ENCODE data around the gene TMEM9B. TPM values are rescaled to one million over a fixed set of nuclear protein-coding genes. Genes with fewer than 3 reads are reported as not detected.
"Not testable (repeated sequence)": the region's sequence is repeated elsewhere in the genome, so short reads cannot be mapped to it uniquely, and the experiment has no call there.

The TMEM9B gene
- total and polyA plus RNA-seq, 5 donors from 2014 or later = 38.7 to 147 (median 111) TPM

DNA sequence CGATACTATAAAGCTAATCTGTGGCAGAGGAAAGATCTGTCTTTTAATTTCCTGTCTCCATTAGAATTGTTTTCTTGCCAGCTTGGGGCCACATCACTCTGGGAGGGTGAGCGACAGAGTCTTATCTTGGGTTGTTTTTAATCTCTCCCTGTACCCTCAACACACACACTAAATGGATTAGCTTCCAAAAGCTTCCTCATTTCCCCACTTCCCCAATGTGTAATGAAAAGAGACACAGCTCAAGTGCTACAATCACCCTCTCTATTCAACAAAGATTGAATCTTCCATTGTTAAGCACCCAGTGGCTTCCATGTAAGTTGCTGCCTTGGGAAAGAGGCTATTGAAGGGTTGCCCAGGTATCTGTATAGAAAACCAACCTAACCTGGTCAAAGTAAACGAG, 15.4 kb downstream of the TMEM9B start:
- Mint-ChIP-seq H3K4me1 (peaks cover 0 to 5% (median 2%) of the 10 kb centered on the region in 4 donors), H3K9me3 (peaks cover 0 to 1% (median 0%) of the 10 kb centered on the region in 7 donors), H3K27me3 (no peaks in the 10 kb centered on the region), H3K4me3 (no peak overlapping the region), H3K36me3 (peaks cover 44% of the 10 kb centered on the region), H3K27ac (no peak overlapping the region)
- Histone ChIP-seq H3K4me1 (ENCODE audit: control insufficient read depth, insufficient read depth, low read length, poor library complexity, severe bottlenecking) (no peaks in the 10 kb centered on the region), H3K27ac (ENCODE audit: insufficient read depth, low read length, poor library complexity, severe bottlenecking) (no peak overlapping the region), H3K27me3 (ENCODE audit: control insufficient read depth, insufficient read depth, low read length) (no peaks in the 10 kb centered on the region), H3K4me3 (ENCODE audit: low read depth, low read length) (no peak overlapping the region), H3K36me3 (ENCODE audit: control insufficient read depth, insufficient read depth, low read length) (peaks cover 62% of the 10 kb centered on the region), H3K9me3 (ENCODE audit: control insufficient read depth in 2 of 2, low read length in 2 of 2) (no peaks in the 10 kb centered on the region)
- no peak for DNase-seq
- ATAC-seq (ENCODE audit: low read depth in 2 of 2) = no peak

DNA sequence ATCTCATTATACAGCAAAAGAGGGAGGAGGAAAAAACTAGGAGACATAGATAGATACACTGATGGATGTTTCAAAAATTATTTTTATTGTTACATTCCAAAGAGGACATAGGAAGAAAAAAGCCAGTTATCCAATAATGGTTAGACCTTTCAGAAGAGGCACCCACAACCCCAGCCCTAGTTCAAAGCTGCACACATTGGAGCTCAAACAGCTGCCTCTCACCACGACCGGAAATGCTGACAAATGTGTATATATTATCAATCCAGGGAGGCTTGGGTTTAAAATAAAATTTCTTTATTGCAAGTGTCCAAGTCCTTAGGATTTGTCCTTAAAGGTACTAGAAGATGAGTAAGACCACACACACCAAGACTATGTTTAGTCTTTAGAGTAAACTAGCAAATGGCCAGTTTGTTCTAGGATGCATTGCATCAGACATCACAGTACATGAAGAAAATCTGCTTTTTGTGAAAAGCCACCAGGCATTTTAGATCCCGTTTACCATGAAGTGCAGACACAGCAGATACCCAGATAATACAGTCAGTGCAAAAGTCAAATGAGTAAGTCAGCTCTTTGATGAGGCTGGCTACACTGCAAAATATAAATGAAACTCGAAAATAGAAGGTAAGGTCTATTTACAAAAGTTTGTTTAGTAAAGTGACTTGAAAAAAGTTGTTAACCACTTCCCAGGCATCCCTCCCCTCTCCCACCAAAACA, 16.9 kb downstream of the TMEM9B start:
- H3K4me1 ChIP-seq (ENCODE audit: control insufficient read depth, insufficient read depth, low read length, poor library complexity, severe bottlenecking) = no peaks in the 10 kb centered on the region
- no peak for ATAC-seq (ENCODE audit: low read depth in 2 of 2)
- Mint-ChIP-seq H3K4me1 (peaks cover 0 to 5% (median 0%) of the 10 kb centered on the region in 4 donors), H3K9me3 (peaks cover 0 to 1% (median 0%) of the 10 kb centered on the region in 7 donors), H3K27me3 (no peaks in the 10 kb centered on the region), H3K36me3 (peaks cover 29% of the 10 kb centered on the region), H3K4me3 (no peak overlapping the region), H3K27ac (no peak overlapping the region)
- no peak for DNase-seq
- H3K4me3 ChIP-seq (ENCODE audit: low read depth, low read length) = no peak overlapping the region
- no peaks in the 10 kb centered on the region for H3K27me3 ChIP-seq (ENCODE audit: control insufficient read depth, insufficient read depth, low read length)
- H3K36me3 ChIP-seq (ENCODE audit: control insufficient read depth, insufficient read depth, low read length) = peaks cover 48% of the 10 kb centered on the region
- H3K27ac ChIP-seq (ENCODE audit: insufficient read depth, low read length, poor library complexity, severe bottlenecking) = no peak overlapping the region
- no peaks in the 10 kb centered on the region for H3K9me3 ChIP-seq (ENCODE audit: control insufficient read depth in 2 of 2, low read length in 2 of 2)

DNA sequence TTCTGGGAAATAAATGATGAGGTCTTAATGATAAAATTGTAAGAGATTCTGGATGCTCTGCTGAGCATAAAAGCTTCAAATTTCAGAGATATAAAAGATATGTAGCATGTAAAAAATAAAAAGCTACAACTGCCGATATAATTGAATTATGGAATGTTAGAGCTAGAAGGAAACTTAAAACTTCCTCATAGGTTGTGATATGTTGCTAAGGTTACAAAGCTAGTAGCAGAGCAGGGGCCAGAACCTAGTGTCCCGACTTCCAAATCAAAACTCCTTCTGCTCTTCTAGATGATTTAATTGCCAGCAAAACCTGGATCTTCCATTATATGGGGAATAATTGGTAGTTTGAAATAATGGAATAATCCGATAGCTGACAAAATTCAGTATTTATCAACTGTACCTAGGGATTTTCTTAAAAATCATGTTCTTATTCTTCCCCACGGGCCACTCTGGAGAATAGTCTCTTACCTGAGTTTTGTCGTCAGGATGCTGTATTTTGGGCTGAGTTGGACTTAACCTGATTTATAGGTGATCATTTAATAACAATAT, 21.6 kb downstream of the TMEM9B start, which contains the start of gene ASCL3:
TSS of gene ASCL3 (minus strand) at position 499 of the 549 bp plus-strand sequence. CDS start 4,855 bp downstream, outside the sequence.
- Mint-ChIP-seq H3K27ac (no peak within 1 kb of the TSS), H3K4me3 (no peak within 1 kb of the TSS), H3K4me1 (no peaks in the 10 kb centered on the region), H3K9me3 (peaks cover 0 to 1% (median 0%) of the 10 kb centered on the region in 7 donors), H3K27me3 (no peaks in the 10 kb centered on the region), H3K36me3 (peaks cover 7% of the 10 kb centered on the region)
- DNase-seq (no peak), ATAC-seq (ENCODE audit: low read depth in 2 of 2) (no peak)
- Histone ChIP-seq H3K27ac (ENCODE audit: insufficient read depth, low read length, poor library complexity, severe bottlenecking) (no peak within 1 kb of the TSS), H3K27me3 (ENCODE audit: control insufficient read depth, insufficient read depth, low read length) (no peaks in the 10 kb centered on the region), H3K9me3 (ENCODE audit: control insufficient read depth in 2 of 2, low read length in 2 of 2) (no peaks in the 10 kb centered on the region), H3K4me3 (ENCODE audit: low read depth, low read length) (no peak within 1 kb of the TSS), H3K4me1 (ENCODE audit: control insufficient read depth, insufficient read depth, low read length, poor library complexity, severe bottlenecking) (no peaks in the 10 kb centered on the region), H3K36me3 (ENCODE audit: control insufficient read depth, insufficient read depth, low read length) (peaks cover 7% of the 10 kb centered on the region)

DNA sequence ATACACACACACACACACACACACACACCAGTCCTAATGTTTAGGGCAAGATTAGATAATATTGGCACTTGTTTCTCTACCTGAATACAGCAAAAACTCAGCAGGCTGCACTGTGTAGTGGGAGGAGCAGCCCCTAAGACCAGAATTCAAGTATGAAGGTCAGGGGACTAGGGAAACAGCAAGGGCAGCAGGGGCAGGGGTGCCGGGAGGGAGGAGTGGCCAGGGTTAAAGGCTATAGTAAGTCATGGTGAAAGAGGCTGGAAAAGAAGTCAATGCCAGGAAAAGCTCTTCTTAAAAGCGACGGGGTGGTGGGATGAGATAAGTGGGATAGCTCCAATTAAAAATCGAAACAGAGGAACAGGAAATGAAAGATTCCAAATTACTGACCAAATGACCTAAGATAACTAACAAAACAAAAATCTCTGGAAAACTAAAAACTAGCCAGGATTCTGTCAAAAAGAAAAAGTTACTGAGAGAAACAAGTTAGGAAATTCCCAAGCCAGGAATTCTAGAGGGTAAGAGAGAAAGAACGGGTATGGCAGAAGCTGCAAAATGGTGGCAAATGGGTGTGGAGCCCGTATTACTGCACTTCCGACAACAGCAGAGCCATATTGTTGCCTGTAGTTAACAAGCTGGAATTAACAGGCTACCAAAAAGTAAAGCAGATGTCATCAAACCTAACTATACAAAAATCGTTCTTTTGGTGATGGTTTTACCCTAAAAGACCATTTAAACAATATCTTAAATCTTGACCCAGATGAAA, 22.7 kb downstream of the TMEM9B start:
- Histone ChIP-seq H3K36me3 (ENCODE audit: control insufficient read depth, insufficient read depth, low read length) (no peaks in the 10 kb centered on the region), H3K27me3 (ENCODE audit: control insufficient read depth, insufficient read depth, low read length) (no peaks in the 10 kb centered on the region), H3K27ac (ENCODE audit: insufficient read depth, low read length, poor library complexity, severe bottlenecking) (no peak overlapping the region), H3K4me3 (ENCODE audit: low read depth, low read length) (no peak overlapping the region), H3K9me3 (ENCODE audit: control insufficient read depth in 2 of 2, low read length in 2 of 2) (no peaks in the 10 kb centered on the region), H3K4me1 (ENCODE audit: control insufficient read depth, insufficient read depth, low read length, poor library complexity, severe bottlenecking) (no peaks in the 10 kb centered on the region)
- H3K4me1 Mint-ChIP-seq = no peaks in the 10 kb centered on the region
- ATAC-seq (ENCODE audit: low read depth in 2 of 2) (no peak), DNase-seq (no peak)
- H3K36me3 Mint-ChIP-seq = no peaks in the 10 kb centered on the region
- H3K27ac Mint-ChIP-seq = no peak overlapping the region
- peaks cover 0 to 1% (median 0%) of the 10 kb centered on the region in 7 donors for H3K9me3 Mint-ChIP-seq
- H3K4me3 Mint-ChIP-seq = no peak overlapping the region
- no peaks in the 10 kb centered on the region for H3K27me3 Mint-ChIP-seq

DNA sequence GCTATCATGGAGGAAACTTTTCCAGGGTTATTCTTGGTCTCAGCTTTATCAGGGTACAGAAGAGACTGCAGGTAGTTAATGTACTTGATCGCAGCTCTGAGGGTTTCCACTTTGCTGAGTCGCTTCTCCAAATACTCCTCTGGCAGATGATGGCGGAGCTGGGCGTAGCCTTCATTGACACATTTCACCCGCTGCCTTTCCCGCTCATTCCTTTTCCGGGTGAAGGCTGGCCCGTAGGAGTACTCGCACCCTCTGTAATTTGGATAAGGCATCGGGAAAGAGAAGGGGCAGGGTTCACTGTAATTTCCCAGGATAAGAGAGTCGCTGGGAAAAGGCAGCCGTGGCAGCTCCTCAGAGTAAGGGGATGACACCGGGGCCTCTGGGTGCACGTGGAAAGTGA, 26.6 kb downstream of the TMEM9B start:
- H3K9me3 Mint-ChIP-seq = no peaks in the 10 kb centered on the region
- DNase-seq = no peak
- Histone ChIP-seq H3K4me3 (ENCODE audit: low read depth, low read length) (no peak overlapping the region), H3K4me1 (ENCODE audit: control insufficient read depth, insufficient read depth, low read length, poor library complexity, severe bottlenecking) (no peaks in the 10 kb centered on the region), H3K27ac (ENCODE audit: insufficient read depth, low read length, poor library complexity, severe bottlenecking) (no peak overlapping the region), H3K36me3 (ENCODE audit: control insufficient read depth, insufficient read depth, low read length) (no peaks in the 10 kb centered on the region), H3K9me3 (ENCODE audit: control insufficient read depth in 2 of 2, low read length in 2 of 2) (no peaks in the 10 kb centered on the region), H3K27me3 (ENCODE audit: control insufficient read depth, insufficient read depth, low read length) (no peaks in the 10 kb centered on the region)
- ATAC-seq (ENCODE audit: low read depth in 2 of 2) = no peak
- no peaks in the 10 kb centered on the region for H3K27me3 Mint-ChIP-seq
- H3K4me1 Mint-ChIP-seq = no peaks in the 10 kb centered on the region
- no peak overlapping the region for H3K27ac Mint-ChIP-seq
- H3K36me3 Mint-ChIP-seq = no peaks in the 10 kb centered on the region
- no peak overlapping the region for H3K4me3 Mint-ChIP-seq

DNA sequence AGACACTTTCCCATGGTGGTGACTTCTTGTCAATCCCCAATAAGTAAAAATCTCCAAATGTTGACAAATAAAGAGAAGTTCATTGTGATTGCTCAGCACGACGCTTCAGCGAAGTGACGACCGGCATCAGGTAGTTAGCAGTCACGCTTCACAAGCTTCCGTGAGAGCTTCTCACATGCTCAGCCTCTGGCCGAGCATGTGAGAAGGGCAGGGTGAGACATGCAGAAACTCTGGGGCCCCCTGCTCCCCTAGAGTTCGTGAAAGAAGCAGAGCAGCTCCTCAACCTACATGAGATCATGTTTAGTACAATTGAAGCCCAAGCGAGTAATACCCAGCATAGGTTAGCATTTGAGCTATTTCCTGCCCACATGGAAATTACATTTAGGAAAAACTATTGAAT, 27.1 kb downstream of the TMEM9B start:
- Histone ChIP-seq H3K27me3 (ENCODE audit: control insufficient read depth, insufficient read depth, low read length) (no peaks in the 10 kb centered on the region), H3K4me1 (ENCODE audit: control insufficient read depth, insufficient read depth, low read length, poor library complexity, severe bottlenecking) (no peaks in the 10 kb centered on the region), H3K9me3 (ENCODE audit: control insufficient read depth in 2 of 2, low read length in 2 of 2) (no peaks in the 10 kb centered on the region), H3K27ac (ENCODE audit: insufficient read depth, low read length, poor library complexity, severe bottlenecking) (no peak overlapping the region), H3K36me3 (ENCODE audit: control insufficient read depth, insufficient read depth, low read length) (no peaks in the 10 kb centered on the region), H3K4me3 (ENCODE audit: low read depth, low read length) (no peak overlapping the region)
- Mint-ChIP-seq H3K27ac (no peak overlapping the region), H3K36me3 (no peaks in the 10 kb centered on the region), H3K9me3 (no peaks in the 10 kb centered on the region), H3K4me1 (no peaks in the 10 kb centered on the region), H3K27me3 (no peaks in the 10 kb centered on the region), H3K4me3 (no peak overlapping the region)
- DNase-seq = no peak
- no peak for ATAC-seq (ENCODE audit: low read depth in 2 of 2)

DNA sequence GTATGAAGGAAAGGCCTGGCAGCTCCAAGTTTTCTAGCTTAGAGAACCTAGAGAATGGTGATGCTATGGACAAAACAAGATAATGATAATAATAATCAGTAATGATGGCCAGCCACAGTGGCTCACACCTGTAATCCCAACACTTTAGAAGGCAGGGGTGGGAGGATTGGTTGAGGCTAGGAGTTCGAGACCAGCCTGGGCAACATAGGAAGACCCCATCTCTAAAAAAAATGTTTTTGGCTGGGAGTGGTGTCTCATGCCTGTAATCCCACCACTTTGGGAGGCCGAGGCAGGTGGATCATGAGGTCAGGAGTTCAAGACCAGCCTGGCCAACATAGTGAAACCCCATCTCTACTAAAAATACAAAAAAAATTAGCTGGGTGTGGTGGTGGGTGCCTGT, 28.5 kb downstream of the TMEM9B start:
- not testable (repeated sequence) for H3K27me3 Mint-ChIP-seq; H3K4me3 ChIP-seq (ENCODE audit: low read depth, low read length); H3K9me3 ChIP-seq (ENCODE audit: control insufficient read depth in 2 of 2, low read length in 2 of 2); ATAC-seq (ENCODE audit: low read depth in 2 of 2); H3K27ac Mint-ChIP-seq; H3K4me1 Mint-ChIP-seq; H3K27ac ChIP-seq (ENCODE audit: insufficient read depth, low read length, poor library complexity, severe bottlenecking); H3K4me3 Mint-ChIP-seq; DNase-seq; H3K4me1 ChIP-seq (ENCODE audit: control insufficient read depth, insufficient read depth, low read length, poor library complexity, severe bottlenecking); H3K27me3 ChIP-seq (ENCODE audit: control insufficient read depth, insufficient read depth, low read length); H3K9me3 Mint-ChIP-seq; H3K36me3 Mint-ChIP-seq; H3K36me3 ChIP-seq (ENCODE audit: control insufficient read depth, insufficient read depth, low read length)
